Stimulated activated CD8-positive, alpha-beta memory T cell treated with anti-CD3 and anti-CD28 coated beads, Interleukin-2, amount 100 ng/mL, for 1 hour (primary cell): ENCODE results near the gene TFEC.
"Not testable (repeated sequence)": the region's sequence is repeated elsewhere in the genome, so short reads cannot be mapped to it uniquely, and the experiment has no call there.

Experiments
- DNase-seq, 2 donors: peaks; one replicate each; pipeline ENCODE4 v3.0.0-alpha.2; 2020; ENCODE audit warnings: low read depth in 2 of 2

TFEC gene, protein sequence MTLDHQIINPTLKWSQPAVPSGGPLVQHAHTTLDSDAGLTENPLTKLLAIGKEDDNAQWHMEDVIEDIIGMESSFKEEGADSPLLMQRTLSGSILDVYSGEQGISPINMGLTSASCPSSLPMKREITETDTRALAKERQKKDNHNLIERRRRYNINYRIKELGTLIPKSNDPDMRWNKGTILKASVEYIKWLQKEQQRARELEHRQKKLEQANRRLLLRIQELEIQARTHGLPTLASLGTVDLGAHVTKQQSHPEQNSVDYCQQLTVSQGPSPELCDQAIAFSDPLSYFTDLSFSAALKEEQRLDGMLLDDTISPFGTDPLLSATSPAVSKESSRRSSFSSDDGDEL

DNA sequence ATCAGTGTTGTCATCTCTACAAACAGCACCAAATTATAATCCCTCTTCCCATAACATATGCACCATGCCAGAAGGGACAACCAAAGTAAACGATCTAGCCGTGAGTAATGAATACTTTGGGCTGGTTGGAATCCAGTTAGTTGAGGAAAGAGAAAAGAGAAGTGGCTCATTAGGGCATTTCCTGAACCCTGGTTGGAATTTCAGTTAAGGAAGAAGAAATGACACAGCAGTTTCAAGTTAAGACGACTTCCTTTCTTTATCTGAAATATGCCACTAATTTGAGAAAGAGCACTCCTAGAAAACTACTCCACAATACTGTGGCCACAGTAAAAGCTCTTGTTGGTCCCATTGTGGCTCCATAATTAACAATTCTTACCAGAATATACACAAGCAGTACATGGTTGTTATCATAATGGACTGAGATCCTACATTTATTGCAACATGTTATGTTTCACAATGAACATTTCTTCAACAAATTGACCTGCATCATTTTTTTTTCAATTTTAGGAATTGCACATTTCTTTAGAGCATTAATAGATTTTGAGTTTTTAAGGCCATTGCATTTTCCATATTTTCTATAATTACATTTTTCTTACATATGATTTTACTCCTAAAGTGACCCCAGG, at the start of gene TFEC:
Gene TFEC (minus strand): TSS at position 113 of the 626 bp plus-strand sequence. CDS start 46,322 bp downstream, outside the sequence.
- no peak for DNase-seq

DNA sequence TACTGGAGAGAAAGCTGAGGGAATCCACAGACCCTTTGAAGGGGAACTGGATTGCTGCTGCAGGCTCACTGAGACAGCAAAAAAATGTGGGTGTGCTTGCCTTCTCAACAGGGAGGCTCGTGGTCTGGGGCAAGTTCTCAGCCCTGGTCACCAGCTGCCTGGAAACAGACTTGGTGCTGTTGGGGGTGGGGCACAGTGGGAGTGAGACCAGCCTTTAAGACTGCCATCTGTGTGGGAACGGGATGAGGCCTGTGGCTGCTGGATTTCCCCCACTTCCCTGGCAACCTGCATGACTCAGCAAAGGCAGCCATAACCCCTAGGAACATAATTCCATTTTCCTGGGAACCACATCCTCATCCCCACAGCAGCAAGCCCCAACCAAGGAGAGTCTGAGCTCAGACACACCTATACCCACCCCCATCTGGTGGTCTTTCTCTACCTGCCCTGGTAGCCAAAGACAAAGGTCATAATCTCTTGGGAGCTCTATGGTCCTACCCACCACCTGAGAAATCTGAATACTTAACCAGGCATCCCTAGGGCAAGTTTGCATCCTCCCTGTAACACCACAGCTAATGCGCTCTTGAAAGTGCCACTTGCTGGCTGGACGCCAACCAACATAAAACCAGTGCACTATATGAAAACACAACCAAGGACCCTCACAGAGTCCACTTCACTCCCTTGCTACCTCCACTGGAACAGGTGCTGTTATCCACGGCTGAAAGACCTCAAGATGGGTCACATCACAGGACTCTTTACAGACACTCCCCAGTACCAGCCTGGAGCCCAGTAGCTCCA, 45.0 kb upstream of the TFEC start:
- no peak for DNase-seq

- DNase-seq, result no peak
Measured at GRCh38 chr7:116071629-116072028, 41.1 kb upstream of the TFEC start.

GRCh38 chr7:116064179-116064578, 33.6 kb upstream of the TFEC start:
- DNase-seq, result no peak

DNA sequence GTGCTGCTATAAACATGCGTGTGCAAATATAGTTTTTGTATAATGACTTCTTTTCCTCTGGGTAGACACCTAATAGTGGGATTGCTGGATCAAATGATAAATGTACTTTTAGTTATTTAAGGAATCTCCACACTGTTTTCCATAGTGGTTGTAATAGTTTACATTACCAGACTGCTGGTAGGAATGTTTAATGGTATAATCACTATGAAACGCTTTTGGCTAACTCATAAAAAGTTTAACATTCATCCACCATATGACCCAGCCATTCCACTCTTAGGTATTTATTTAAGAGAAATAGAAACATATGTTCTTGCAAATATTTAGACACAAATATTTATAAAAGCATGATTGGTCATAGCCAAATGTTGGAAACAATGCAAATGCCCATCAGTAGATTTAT, 32.1 kb upstream of the TFEC start:
- no peak for DNase-seq

DNA sequence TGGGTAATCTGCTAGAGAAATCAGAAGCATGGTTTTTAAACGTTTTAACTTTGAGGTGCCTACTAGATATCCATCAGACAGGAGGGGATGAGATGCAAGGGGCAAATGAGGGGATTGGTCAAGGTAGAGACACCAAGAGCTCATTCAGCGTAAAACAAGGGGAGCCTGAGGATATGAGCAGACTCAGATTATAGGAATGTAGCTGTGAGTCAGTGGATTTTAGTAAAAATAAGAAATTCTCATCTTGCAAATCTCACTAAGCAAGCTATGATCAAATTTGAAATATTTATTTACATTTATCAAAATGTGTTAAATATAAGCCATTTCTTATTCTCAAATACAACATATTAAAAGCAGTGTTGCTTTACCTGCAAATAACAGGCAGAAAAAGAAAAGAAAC, 21.4 kb upstream of the TFEC start:
- no peak for DNase-seq

- not testable (repeated sequence) for DNase-seq
Measured at GRCh38 chr7:116047261-116047660, 16.7 kb upstream of the TFEC start.

DNA sequence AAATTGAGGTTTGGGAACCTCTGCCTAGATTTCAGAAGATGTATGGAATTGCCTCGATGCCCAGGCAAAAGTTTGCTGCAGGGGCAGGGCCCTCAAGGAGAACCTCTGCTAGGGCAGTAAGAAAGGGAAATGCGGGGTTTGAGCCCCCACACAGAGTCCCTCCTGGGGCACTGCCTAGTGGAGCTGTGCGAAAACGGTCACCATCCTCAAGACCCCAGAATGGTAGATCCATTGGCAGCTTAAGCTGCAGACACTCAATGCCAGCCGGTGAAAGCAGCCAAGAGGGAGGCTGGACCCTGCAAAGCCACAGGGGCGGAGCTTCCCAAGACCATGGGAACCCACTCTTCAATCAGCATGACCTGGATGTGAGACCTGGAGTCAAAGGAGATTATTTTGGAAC, 15.0 kb upstream of the TFEC start:
- DNase-seq, result no peak

GRCh38 chr7:116041615-116042014, 11.1 kb upstream of the TFEC start:
- DNase-seq, result no peak

- DNase-seq, result no peak
Measured at GRCh38 chr7:116037401-116037800, 6.8 kb upstream of the TFEC start.

DNA sequence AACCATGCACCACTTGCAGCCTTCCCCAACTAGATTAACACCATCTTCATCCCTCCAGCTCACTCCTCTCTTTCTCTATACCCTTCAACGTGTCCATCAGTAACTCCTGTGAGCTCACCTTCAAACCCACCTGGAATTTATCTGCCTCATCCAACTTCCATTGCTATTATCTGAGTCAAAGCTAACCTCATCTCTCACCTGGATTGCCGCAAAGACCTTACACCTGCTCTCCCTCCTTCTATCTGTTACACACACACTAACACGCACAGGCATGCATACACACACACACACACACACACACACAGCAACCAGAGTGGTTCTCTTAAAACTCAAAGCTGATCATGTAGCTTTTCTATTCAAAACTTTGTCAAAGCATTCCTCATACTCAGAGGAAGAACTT, 3.8 kb upstream of the TFEC start:
- no peak for DNase-seq

GRCh38 chr7:116032886-116033285, 2.3 kb upstream of the TFEC start:
- DNase-seq, result no peak

DNA sequence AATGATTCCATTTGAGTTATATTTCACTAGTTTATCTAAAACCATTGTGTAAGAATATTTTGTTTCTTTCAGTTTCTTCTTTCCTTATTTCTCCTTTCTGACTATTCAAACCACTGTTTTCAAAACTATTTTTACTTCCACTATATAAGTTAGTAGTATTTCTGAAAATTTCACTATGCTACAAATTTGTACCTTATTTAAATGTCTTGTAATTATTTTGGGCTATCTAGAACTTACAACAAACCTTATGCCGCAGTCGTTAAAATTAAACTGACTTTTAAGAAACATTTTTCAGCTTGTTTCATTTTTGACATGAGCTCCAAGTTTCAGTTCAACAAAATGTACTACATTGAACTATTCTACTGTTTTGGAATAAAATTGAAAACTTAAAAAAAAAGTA, 1.8 kb downstream of the TFEC start:
- no peak for DNase-seq

DNA sequence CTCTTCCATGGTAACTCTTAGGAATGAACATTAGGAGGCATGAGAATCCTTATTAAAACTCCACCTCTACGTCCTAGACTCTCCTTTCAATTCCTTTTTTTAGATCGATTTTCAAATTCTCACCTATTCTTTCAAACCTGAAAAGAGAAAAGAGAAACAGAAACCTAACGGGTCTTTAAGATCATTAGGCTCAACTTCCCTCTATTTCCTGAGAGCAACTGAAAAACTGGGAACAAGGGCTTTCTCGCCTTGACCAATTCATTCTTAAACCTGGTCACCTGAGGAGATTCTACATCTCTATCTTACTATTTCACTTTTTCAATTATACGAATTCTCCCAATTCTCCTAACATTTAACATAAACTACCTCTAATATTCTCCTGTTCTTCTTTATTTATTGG, 2.8 kb downstream of the TFEC start:
- DNase-seq, result no peak

DNA sequence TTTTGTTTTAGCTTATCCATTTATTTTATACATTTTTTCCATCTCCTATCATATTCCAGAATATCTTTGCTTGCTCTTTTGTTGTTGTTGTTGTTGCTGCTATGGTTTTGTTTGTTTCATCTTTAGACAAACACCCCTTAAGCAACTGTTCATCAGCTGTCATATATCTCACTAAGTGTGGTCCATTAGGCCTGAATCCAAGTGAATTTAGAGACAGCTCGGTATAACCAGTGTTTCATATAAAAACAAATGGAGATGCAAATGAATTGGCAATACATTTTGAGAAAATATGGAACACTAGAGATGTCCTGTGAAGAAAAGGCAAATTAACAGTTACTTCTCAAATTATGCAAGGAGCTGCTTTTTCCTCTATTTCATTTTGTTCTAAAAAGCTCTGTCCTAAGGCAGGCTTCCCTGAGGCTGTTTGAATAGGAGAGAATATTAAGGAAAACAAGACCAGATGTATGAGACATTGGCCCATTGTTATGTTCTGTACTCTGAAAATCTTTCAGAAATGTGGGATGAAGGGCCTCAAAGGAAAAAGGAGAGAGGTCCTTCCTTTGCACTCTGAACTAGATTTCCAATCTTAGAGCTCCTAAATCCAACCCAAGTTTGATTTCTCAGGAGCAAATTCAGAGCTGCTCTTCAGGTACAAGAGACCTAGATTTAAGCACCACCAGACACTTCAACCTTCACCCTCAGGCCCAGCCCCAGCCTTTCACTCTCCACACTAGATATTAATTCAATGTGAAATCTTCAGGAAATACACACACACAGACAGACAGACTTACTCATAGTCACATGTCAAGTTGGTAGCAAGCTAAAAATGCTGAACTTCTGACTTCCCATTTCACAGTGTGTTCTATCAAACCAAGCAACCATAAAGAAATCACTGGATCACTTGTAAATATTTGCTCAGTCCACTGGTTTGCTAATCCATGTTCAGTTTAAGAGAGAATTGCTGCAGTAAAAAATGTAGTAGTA, 5.4 kb downstream of the TFEC start:
- no peak for DNase-seq

DNA sequence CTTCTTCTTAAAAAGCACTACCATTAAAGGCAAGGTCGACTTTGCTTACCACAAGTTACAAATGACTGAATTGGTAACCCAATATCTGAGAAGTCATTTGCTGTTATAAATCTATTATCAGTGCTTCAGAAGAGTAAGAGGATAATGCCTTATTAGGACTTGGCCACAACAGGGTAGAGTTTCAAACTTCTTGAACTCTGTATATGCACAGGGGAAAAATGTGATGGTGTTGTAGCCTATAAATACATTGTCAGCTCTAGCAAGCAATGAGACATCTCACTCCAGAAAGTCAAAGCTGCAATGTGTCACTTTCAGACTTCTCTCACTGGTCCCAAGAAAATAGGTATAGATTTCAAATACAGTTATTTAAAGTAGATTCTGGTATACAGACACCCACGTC, 9.3 kb downstream of the TFEC start:
- DNase-seq, result no peak

- no peak for DNase-seq
Measured at GRCh38 chr7:116018731-116019130, 11.8 kb downstream of the TFEC start.

GRCh38 chr7:116013675-116014074, 16.9 kb downstream of the TFEC start:
- DNase-seq, result no peak

GRCh38 chr7:116011584-116011983, 19.0 kb downstream of the TFEC start:
- DNase-seq, result no peak

DNA sequence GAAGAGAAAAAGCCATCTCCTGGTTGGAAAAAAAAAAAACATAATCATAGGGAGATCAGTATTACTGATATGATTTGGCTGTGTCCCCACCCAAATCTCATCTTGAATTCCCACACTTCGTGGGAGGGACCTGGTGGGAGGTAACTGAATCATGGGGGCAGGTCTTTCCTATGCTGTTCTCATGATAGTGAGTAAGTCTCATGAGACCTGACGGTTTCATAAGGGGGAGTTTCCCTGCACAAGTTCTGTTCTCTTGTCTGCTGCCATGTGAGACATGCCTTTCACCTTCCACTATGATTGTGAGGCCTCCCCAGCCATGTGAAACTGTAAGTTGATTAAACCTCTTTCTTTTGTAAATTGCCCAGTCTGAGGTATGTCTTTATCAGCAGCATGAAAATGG, 25.8 kb downstream of the TFEC start:
- DNase-seq, result not testable (repeated sequence)

DNA sequence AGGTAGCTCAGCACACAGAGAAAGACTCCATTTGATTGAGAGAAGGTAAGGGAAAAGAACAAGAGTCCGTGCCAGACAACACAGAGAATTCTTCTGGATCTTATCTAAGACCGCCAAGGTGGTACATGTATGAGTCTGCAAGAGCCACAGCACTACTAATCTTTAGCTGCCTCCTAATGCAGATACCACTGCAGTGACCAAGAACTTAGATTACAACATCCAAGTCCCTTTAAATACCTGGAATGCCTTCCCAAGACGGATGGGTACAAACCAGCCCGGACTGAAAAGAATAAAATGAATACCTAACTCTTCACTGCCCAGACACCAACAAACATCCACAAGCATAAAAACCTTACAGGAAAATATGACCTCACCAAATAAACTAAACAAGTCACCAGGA, 33.3 kb downstream of the TFEC start:
- no peak for DNase-seq

GRCh38 chr7:115995701-115996100, 34.9 kb downstream of the TFEC start:
- DNase-seq, result no peak
